ENCODE data around the gene CLHC1.
"Not testable (repeated sequence)": the region's sequence is repeated elsewhere in the genome, so short reads cannot be mapped to it uniquely, and the experiment has no call there.

The CLHC1 gene

GRCh38 chr2:55144922-55145820 is 86.9 kb downstream of the CLHC1 start:
- TF ChIP-seq TAF1 (IDR thresholded peaks at IDR 0.05; ENCODE audit: borderline replicate concordance, low read depth, low read length) (no peak), POLR2A (IDR thresholded peaks at IDR 0.05; ENCODE audit: low read depth, low read length) (no peak), POLR2AphosphoS5 (IDR thresholded peaks at IDR 0.05; ENCODE audit: low read depth, low read length) (no peak)
- FAIRE-seq (no peak), DNase-seq (ENCODE audit: insufficient read length) (no peak)

DNA sequence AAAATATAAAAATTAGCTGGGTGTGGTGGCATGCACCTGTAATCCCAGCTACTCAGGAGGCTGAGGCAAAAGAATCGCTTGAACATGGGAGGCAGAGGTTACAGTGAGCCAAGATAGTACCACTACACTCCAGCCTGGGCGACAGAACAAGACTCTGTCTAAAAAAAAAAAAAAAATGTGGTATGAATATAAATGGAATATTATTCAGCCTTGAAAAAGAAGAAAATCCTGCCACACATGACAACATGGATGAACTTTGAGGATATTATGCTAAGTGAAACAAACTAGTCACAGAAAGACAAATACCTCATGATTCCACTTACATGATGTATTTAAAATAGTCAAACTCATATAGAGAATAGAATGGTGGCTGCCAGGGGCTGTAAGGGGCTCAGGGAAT is 88.4 kb downstream of the CLHC1 start:
- FAIRE-seq; DNase-seq (ENCODE audit: insufficient read length): not testable (repeated sequence)

DNA sequence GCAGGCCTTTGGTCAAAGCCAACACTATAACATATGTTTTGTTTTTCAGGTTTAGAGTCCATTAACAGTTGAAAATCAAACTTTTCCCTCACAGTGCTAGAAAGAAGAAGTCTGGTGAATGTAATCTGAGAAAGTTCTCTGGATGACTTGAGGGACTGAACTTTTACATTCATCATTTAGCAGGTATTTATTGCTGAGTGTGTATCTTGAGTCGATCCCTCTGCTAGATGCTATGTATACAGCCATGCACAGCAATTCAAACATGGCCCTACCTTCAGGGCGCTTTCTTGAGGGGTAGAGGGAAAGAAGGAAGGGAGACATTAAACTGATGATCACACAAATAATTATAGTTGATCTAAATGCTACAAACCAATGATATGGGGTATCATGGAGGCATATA is 89.6 kb downstream of the CLHC1 start:
- FAIRE-seq (no peak), DNase-seq (ENCODE audit: insufficient read length) (no peak)
- no peak for TF ChIP-seq POLR2A (IDR thresholded peaks at IDR 0.05; ENCODE audit: low read depth, low read length)

DNA sequence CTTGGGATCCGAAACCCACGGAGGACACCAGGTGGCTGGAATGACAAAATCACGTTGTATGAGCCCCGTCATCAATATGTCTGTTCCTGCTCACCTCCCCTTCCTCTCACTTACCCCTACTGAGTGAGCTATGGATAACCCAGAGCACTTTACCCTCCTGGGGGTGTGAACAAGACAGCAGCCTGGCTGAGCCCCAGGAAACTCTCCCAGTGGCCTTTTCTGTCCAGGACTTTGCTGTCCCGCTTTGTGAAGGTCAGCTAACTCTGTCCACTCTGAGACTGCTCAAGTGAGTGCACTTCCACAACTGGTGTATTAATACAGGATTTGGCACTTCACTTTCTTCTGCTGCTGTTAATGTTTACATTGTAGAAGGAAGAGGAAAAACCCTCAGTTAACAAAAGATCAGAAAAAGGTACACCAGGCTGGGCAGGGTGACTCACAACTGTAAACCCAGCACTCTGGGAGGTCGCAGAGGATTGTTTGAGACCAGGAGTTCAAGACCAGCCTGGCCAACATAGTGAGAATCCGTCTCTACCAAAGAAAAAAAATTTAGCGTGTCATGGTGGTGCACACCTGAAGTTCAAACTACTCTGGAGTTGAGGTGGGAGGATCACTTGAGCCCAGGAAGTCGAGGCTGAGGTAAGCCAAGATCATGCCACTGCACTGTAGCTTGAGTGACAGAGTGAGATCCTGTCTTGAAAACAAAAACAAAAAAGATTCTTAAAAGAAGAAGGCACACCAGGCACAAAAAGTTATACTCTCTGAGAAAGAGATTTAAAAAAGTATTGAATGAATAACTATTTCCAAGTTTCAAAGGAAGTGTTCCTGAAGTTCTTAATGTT is 90.3 kb downstream of the CLHC1 start:
- FAIRE-seq: no peak
- no peak for DNase-seq (ENCODE audit: insufficient read length)
- TF ChIP-seq TAF1 (IDR thresholded peaks at IDR 0.05; ENCODE audit: borderline replicate concordance, low read depth, low read length) (no peak), POLR2AphosphoS5 (IDR thresholded peaks at IDR 0.05; ENCODE audit: low read depth, low read length) (no peak), POLR2A (IDR thresholded peaks at IDR 0.05; ENCODE audit: low read depth, low read length) (no peak)

DNA sequence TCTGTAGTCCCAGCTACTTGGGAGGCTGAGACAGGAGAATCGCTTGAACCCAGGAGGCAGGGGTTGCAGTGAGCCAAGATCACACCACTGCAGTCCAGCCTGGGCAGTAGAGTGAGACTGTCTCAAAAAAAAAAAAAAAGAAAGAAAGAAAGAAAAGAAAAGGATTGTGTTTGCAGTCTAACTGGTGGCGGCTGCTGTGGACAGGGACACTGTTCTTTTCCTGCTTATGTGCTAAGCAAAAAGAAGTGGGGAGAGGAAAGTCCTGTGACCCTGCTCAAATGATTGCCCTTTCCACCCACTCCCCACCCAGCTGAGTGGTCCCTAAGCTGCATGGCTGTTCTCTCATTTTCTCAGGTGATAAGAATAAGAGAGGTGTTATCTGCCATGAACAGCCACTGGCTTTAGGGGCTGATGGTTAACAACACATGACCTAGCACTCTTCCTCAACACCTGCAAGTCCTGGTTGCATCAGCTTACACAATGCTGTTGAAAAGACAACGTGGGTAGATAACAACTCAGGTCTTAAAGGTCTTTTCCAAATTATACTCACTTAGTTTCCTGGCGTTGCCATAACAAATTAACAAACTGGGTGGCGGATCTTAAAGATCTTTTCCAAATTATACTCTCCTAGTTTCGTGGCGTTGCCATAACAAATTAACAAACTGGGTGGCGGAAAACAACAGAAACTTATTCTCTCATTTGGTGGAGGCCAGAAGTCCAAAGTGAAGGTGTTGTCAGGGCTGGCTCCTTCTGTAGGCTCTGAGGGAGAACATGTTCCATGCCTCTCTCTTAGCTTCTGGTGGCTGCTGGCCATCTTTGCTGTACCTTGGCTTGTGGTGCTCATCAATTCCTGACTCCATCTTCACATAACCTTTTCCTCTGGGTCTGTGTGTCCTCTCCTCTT is 91.5 kb downstream of the CLHC1 start:
- TF ChIP-seq POLR2AphosphoS5 (IDR thresholded peaks at IDR 0.05; ENCODE audit: low read depth, low read length) (no peak), POLR2A (IDR thresholded peaks at IDR 0.05; ENCODE audit: low read depth, low read length) (no peak)
- DNase-seq (ENCODE audit: insufficient read length) (no peak), FAIRE-seq (no peak)

GRCh38 chr2:55139305-55139704 is 92.8 kb downstream of the CLHC1 start:
- TF ChIP-seq POLR2AphosphoS5 (IDR thresholded peaks at IDR 0.05; ENCODE audit: low read depth, low read length): no peak
- no peak for TF ChIP-seq TAF1 (IDR thresholded peaks at IDR 0.05; ENCODE audit: borderline replicate concordance, low read depth, low read length)
- TF ChIP-seq POLR2A (IDR thresholded peaks at IDR 0.05; ENCODE audit: low read depth, low read length): no peak
- DNase-seq (ENCODE audit: insufficient read length) (no peak), FAIRE-seq (no peak)

- no peak for DNase-seq (ENCODE audit: insufficient read length)
- no peak for TF ChIP-seq POLR2A (IDR thresholded peaks at IDR 0.05; ENCODE audit: low read depth, low read length)
- TF ChIP-seq POLR2AphosphoS5 (IDR thresholded peaks at IDR 0.05; ENCODE audit: low read depth, low read length): no peak
- no peak for TF ChIP-seq TAF1 (IDR thresholded peaks at IDR 0.05; ENCODE audit: borderline replicate concordance, low read depth, low read length)
- no peak for FAIRE-seq
Measured at GRCh38 chr2:55138882-55139229, 93.2 kb downstream of the CLHC1 start.

DNA sequence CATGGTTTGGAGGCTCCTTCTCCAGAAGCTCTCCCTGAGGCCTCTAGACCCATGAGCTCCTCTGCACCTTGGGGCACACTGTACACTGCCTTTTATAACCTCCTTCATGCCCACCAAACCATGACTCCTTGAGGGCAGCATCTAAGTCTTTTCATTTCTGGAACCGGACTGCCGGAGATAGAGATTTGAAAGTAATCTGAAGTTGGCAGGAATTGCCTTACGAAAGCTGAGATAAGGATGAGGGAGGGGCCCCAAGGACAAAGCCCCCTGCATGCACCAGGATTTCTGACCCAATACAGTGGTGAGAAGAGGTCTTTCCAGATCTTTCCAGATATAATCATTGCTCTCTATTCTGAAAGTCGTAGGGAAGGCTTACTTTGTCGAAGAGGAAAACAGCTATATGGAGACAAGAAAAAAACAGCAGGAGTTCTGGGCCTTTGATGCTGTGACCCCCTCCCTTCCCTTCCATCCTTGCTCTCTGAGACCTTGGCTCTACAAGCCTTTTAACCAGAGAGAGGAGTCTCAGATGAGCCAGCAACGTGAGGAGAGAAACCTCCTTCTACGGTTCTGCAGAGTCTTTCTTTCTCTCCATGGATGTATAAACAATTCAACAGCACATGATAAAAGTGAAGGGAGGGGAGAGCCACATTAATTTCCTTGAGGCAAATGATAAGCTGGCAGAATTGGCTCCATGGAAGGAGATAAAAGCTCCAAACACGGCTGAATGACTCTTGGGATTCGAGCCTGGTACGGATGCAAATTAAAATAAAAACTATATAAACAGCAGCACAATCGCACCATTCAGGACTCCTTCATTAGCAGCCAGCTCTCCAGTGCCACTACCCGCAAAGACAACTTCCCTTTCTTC is 93.8 kb downstream of the CLHC1 start:
- TF ChIP-seq POLR2A (IDR thresholded peaks at IDR 0.05; ENCODE audit: low read depth, low read length) (no peak), TAF1 (IDR thresholded peaks at IDR 0.05; ENCODE audit: borderline replicate concordance, low read depth, low read length) (no peak), POLR2AphosphoS5 (IDR thresholded peaks at IDR 0.05; ENCODE audit: low read depth, low read length) (no peak)
- DNase-seq (ENCODE audit: insufficient read length): no peak
- FAIRE-seq: no peak

DNA sequence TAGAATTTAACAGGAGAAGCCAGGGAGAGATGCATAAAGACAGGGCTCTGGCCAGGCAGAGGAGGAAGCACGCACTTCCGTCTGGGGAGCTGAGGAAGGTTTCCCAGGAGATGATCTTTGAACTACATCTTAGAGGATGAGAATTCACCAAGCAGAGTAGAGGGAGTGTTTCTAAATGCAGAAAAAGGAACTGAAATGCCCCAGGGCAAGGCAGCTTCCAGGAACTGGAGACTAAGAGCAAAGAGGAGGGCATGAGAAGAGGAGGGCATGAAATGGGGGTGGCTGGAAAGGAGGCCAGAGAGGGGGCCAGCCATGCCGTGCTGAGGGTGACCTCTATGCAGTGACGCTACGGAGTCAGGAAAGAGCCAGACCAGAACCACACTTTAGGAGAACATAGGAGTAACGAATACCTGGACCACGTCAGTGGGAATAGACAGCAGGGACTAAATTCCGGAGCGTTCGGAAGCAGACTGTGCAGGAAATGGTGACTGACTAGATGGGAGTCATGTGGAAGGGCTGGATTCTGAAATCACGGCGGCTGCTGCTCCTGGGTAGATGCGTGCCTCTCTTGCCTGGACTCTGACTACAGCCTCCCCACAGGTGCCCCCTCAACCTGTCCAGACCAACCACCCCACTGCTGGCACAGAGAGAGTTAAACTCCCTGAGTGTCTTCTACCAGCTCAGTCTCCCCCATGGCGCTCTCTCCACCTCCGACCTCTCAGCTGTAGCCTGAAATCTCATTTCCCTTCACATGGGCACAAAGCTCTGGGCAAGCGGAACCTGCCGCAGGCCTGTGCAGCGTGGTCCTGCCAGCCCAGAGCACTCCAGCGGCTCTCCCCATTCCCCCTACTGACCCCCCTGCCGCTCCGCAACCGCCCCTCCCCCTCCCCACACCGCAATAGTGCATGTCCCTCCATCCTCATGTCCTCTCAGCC is 94.8 kb downstream of the CLHC1 start:
- TF ChIP-seq TAF1 (IDR thresholded peaks at IDR 0.05; ENCODE audit: borderline replicate concordance, low read depth, low read length) (no peak), POLR2A (IDR thresholded peaks at IDR 0.05; ENCODE audit: low read depth, low read length) (no peak), POLR2AphosphoS5 (IDR thresholded peaks at IDR 0.05; ENCODE audit: low read depth, low read length) (no peak)
- FAIRE-seq (no peak), DNase-seq (ENCODE audit: insufficient read length) (no peak)

DNA sequence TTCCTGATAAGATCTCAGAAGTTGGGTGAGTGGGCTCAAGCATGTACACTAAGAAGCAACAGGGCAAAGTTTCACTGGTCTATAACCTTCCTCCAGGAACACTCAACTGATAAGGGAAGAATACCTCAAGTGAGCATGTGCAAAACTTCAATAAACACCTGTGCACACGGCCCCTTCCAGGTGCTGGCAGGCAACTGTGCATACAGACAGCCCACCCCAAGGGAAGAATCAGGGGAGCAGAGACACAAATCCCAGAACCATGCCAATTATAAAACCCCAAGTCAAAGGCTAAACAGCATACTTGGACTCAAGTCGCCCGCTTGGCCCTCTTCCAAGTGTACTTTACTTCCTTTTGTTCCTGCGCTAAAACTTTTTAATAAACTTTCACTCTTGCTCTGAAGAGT is 96.0 kb downstream of the CLHC1 start:
- no peak for TF ChIP-seq POLR2A (IDR thresholded peaks at IDR 0.05; ENCODE audit: low read depth, low read length)
- TF ChIP-seq POLR2AphosphoS5 (IDR thresholded peaks at IDR 0.05; ENCODE audit: low read depth, low read length): no peak
- no peak for TF ChIP-seq TAF1 (IDR thresholded peaks at IDR 0.05; ENCODE audit: borderline replicate concordance, low read depth, low read length)
- DNase-seq (ENCODE audit: insufficient read length) (no peak), FAIRE-seq (no peak)
